K562 (cell line): ENCODE results near the gene CFAP410. TPM values are rescaled to one million over a fixed set of nuclear protein-coding genes. Genes with fewer than 3 reads are reported as not detected.

Experiments
- ATAC-seq: fragments of 200-7000 bp; cut with Tn5 transposase; 3 replicates; pipeline ENCODE4 v1.9.1; 2020; ENCODE audit warnings: moderate library complexity
- BruUV-seq: library from RNA; stranded (reverse); fragments of 400-500 nt; replicated peaks from 2 replicates; lab custom pipeline; 2021; lab: Mats Ljungman, UMichigan
- CTCF ChIA-PET: fragments of 300-600 bp; formaldehyde crosslinking; extraction: SDS; loops from one replicate; lab custom pipeline; 2021; ENCODE audit warnings: low intra/inter-chr PET ratio; lab: Yijun Ruan, JAX
- POLR2A ChIA-PET: fragments of 300-600, 350-650 bp; sonication (Branson Sonifier 250); formaldehyde crosslinking; extraction: SDS; loops from one replicate; lab custom pipeline; 2021; ENCODE audit warnings: antibody characterized with exemption, inconsistent platforms; lab: Yijun Ruan, JAX
- DNase-seq, 4 experiments: peaks; one replicate each; pipeline versions ENCODE4 v3.0.0 to v3.0.0-alpha.2; 2011 to 2018; ENCODE audit warnings: low spot score in 3 of 4, mixed read lengths in 3 of 4; ENCODE audit errors: extremely low read depth in 1 of 4
- FAIRE-seq: peaks from 2 replicates; lab custom pipeline; 2011; peaks lifted over from hg19 to GRCh38; lab: Jason Lieb, UNC
- H2AFZ ChIP-seq: 2 replicates; pipeline ENCODE4 v1.6.0; 2011; ENCODE audit warnings: low read depth, low read length, control low read depth, inconsistent platforms
- H3K27ac ChIP-seq: fragments of 200-600 bp; 3 replicates; pipeline ENCODE4 v1.8.0; 2011; ENCODE audit warnings: low read depth, mild to moderate bottlenecking, control low read depth, inconsistent platforms, low read length, moderate library complexity, mixed read lengths; ENCODE audit errors: extremely low read depth
- H3K27me3 ChIP-seq, 2 experiments: fragments of 300-600 bp in 1 of 2; 2 replicates in 1 of 2; 3 replicates in 1 of 2; pipeline versions ENCODE4 v1.6.0 to v1.8.0; 2011; ENCODE audit warnings: inconsistent platforms in 2 of 2, low read length in 2 of 2, mild to moderate bottlenecking in 1 of 2, mixed read lengths in 1 of 2, moderate library complexity in 1 of 2; ENCODE audit not compliant: control insufficient read depth in 2 of 2, insufficient read depth in 2 of 2
- H3K36me3 ChIP-seq: fragments of 300-600 bp; 3 replicates; pipeline ENCODE4 v1.8.0; 2011; ENCODE audit warnings: mild to moderate bottlenecking, low read length, inconsistent platforms; ENCODE audit not compliant: control insufficient read depth, insufficient read depth
- H3K4me1 ChIP-seq, 2 experiments: fragments of 200-600 bp in 1 of 2; replicated peaks in 1 of 2; 2 replicates in 1 of 2; 3 replicates in 1 of 2; pipeline versions ENCODE4 v1.5.1 to v1.8.0; 2011; ENCODE audit warnings: inconsistent platforms in 2 of 2, low read length in 2 of 2, mild to moderate bottlenecking in 1 of 2, mixed read lengths in 1 of 2, moderate library complexity in 1 of 2; ENCODE audit not compliant: control insufficient read depth in 2 of 2, insufficient read depth in 2 of 2
- H3K4me2 ChIP-seq: 2 replicates; pipeline ENCODE4 v1.6.1; 2011; ENCODE audit warnings: low read length, control low read depth, inconsistent platforms, mixed read lengths; ENCODE audit not compliant: insufficient read depth
- H3K4me3 ChIP-seq: fragments of 200-600 bp; sonication (generic), shearing (Covaris generic); 2 replicates; pipeline ENCODE4 v1.5.1; 2016; ENCODE audit warnings: control low read depth, inconsistent platforms
- H3K79me2 ChIP-seq: fragments of 200-600 bp; 3 replicates; pipeline ENCODE4 v1.8.0; 2011; ENCODE audit warnings: low read length, inconsistent platforms; ENCODE audit not compliant: control insufficient read depth, insufficient read depth
- H3K9ac ChIP-seq, 2 experiments: 2 replicates each; pipeline versions ENCODE4 v1.6.0 to v1.6.1; 2011; ENCODE audit warnings: low read depth in 2 of 2, low read length in 2 of 2, control low read depth in 1 of 2, inconsistent platforms in 1 of 2, mild to moderate bottlenecking in 1 of 2, mixed read lengths in 1 of 2; ENCODE audit not compliant: insufficient read depth in 1 of 2
- H3K9me1 ChIP-seq: one replicate; pipeline ENCODE4 v1.6.0; 2011; ENCODE audit warnings: inconsistent platforms, mild to moderate bottlenecking, low read length, moderate library complexity; ENCODE audit not compliant: control insufficient read depth, insufficient read depth
- H3K9me3 ChIP-seq: replicated peaks from 2 replicates; pipeline ENCODE4 v1.5.1; 2011; ENCODE audit warnings: low read depth, low read length, inconsistent platforms; ENCODE audit not compliant: control insufficient read depth, insufficient read depth
- H4K20me1 ChIP-seq: replicated peaks from 2 replicates; pipeline ENCODE4 v1.6.1; 2011; ENCODE audit warnings: low read length, inconsistent platforms, mixed read lengths; ENCODE audit not compliant: control insufficient read depth, insufficient read depth
- BCL6 ChIP-seq: fragments of 250-450 bp; sonication (Bioruptor Pico); IDR thresholded peaks from 2 replicates; pipeline ENCODE4 v1.4.0; 2020
- ESRRB ChIP-seq: fragments of 250-450 bp; sonication (Bioruptor Pico); IDR thresholded peaks from 2 replicates; pipeline ENCODE4 v1.5.0; 2020; ENCODE audit warnings: mild to moderate bottlenecking, moderate library complexity, borderline replicate concordance
- FOXK2 ChIP-seq, 2 experiments: fragments of 450-650 bp; IDR thresholded peaks in 1 of 2; conservative IDR thresholded peaks in 1 of 2; 2 replicates each; pipeline ENCODE4 v1.6.1; 2016; ENCODE audit warnings: low read depth in 2 of 2, mild to moderate bottlenecking in 1 of 2
- RBM15 ChIP-seq: fragments of 200-400 bp; formaldehyde crosslinking; IDR thresholded peaks from 2 replicates; pipeline ENCODE4 v1.6.1; 2018; ENCODE audit warnings: mild to moderate bottlenecking, low read length, moderate library complexity; ENCODE audit not compliant: insufficient read depth
- SMARCA5 ChIP-seq: fragments of 450-650 bp; IDR thresholded peaks from 2 replicates; pipeline ENCODE4 v1.6.1; 2016
- ZFP36 ChIP-seq: fragments of 150-350 bp; IDR thresholded peaks from 2 replicates; pipeline ENCODE4 v1.6.1; 2018; ENCODE audit warnings: low read length, low read depth; ENCODE audit not compliant: partially characterized antibody
- WGBS: fragments of 100-300 bp; shearing (Covaris generic); methylation state at CpG from one replicate; pipeline ENCODE4 v1.1.6; 2016; ENCODE audit warnings: low coverage, mixed read lengths; ENCODE audit not compliant: insufficient coverage; ENCODE audit errors: missing lambda C conversion rate; 5-methylcytosine and 5-hydroxymethylcytosine counted together
- in situ Hi-C: fragments of 300-500 bp; cut with MboI; formaldehyde crosslinking; loops from 4 replicates; pipeline ENCODE4 v1.15.0; 2018; ENCODE audit warnings: inconsistent platforms, mixed read lengths
- intact Hi-C: fragments of 100-400 bp; cut with micrococcal nuclease; formaldehyde crosslinking; loops from 2 replicates; pipeline ENCODE4 v1.14.2; 2022
- polyA plus RNA-seq, 8 experiments: library from polyadenylated mRNA; depleted of rRNA in 4 of 8; stranded (reverse) in 5 of 8; unstranded in 3 of 8; fragments of >200 nt; fragmentation: Nextera tagmentation in 2 of 8; fragmentation: Illumina TruSeq in 1 of 8; extraction: Ambion mirVana in 2 of 8; extraction: Trizol in 1 of 8; gene quantifications; 2 replicates each; pipeline versions ENCODE4 v1.2.1 to v1.2.3, GENCODE V29; 2011 to 2014; ENCODE audit warnings: inconsistent platforms in 1 of 8, missing spikeins in 1 of 8
- total RNA-seq, 7 experiments: library from RNA; depleted of rRNA in 6 of 7; stranded (reverse); fragments of >200 nt in 6 of 7; fragmentation: Illumina TruSeq in 2 of 7; extraction: Trizol in 2 of 7; gene quantifications; 2 replicates each; pipeline versions ENCODE4 v1.2.1 to v1.2.3, GENCODE V29; 2011 to 2021; ENCODE audit warnings: low replicate concordance in 1 of 7
- TF ChIP-seq, protein P1 (sequence below): fragments of 200-800 bp; sonication (Bioruptor generic); IDR thresholded peaks from 2 replicates; pipeline ENCODE4 v1.6.1; 2016; ENCODE audit warnings: missing genetic modification characterization, missing compliant biosample characterization
- TF ChIP-seq, protein P2 (sequence below): fragments of 450-650 bp; IDR thresholded peaks from one replicate; pipeline ENCODE4 v1.6.1; 2018; ENCODE audit warnings: mild to moderate bottlenecking, moderate library complexity; ENCODE audit not compliant: partially characterized antibody

Gene CFAP410
- total and polyA plus RNA-seq, 9 of the 15 experiments (the other 6 are each of a cell fraction or from before 2014, with no cell fraction given), result 0.07 to 17.3 (median 2.3) TPM

DNA sequence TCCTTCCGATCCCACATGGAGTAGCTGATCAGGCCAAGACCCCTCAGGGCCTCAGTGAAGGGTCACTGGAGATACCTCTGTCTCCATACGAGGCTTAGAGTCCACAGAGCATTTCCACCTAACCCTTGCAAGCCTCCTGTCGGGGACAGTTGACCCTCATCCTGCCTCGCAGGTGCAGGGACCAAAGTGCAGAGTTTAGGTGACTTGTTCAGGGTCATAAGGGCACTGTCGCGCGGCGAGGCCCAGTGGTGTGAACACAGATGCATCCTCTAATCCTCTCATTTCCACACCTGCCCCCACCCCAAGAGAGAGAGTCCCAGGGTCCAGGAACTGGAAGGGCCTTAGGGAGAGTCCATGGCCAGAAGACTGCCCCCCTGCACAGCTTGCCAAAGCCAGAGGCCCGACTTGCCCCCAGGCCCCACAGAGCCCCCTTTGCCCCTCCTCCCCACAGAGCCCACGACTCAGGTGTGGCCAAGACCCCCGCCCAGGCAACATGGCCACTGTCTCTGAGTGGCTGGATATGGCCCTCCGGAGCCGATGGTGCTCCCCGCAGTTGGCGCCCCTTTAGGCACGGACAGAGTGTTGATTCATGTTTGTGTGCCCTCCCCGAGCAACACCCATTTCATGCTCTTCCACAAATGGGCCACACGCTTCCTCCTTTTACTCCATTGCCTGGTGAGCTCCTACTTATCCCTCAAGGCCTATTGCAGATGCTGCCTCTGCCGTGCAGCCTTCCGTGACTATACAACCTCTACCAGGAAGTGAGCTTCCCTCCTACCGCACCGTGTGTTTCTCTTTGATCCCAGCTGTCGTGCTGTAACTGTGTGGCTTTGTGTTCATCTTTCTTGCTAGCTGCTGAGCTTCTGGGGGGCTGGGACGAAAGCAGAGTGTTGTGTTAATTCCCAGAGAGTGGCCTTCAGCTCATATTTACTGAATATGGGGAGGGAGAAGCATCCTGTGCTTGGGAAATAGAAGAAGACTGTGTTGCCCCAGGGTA, 15.9 kb upstream of the CFAP410 start:
- H3K36me3 ChIP-seq, result no peaks in the 10 kb centered on the region
- H4K20me1 ChIP-seq, result no peaks in the 10 kb centered on the region; the same call in 1 of the 2 replicates
- ChIA-PET POLR2A (interaction anchor here (1.3 to 2.2 kb wide), 2 partner anchors 11 to 14 kb away, joined by 3 to 5 read pairs; no protein-coding TSS in a partner anchor), CTCF (no interaction called here)
- in situ Hi-C loops (no loop called here), intact Hi-C loops (no loop called here)
- WGBS, result 5% methylated on average over 24 of the region's 24 CpGs
- H3K79me2 ChIP-seq, result no peaks in the 10 kb centered on the region
- no peak overlapping the region for H3K4me2 ChIP-seq
- TF ChIP-seq ZFP36 (peak; percentile 95), FOXK2 (conservative IDR thresholded peaks at IDR 0.05 in 1 of 2, IDR thresholded peaks at IDR 0.05 in 1 of 2; ENCODE audit: low read depth in 2 of 2) (no peak), ESRRB (CRISPR knock-in tag) (no peak), BCL6 (CRISPR knock-in tag) (no peak), RBM15 (no peak), SMARCA5 (peak; percentile 29; the same call in 1 of the 2 replicates)
- TF ChIP-seq, protein P1, sequence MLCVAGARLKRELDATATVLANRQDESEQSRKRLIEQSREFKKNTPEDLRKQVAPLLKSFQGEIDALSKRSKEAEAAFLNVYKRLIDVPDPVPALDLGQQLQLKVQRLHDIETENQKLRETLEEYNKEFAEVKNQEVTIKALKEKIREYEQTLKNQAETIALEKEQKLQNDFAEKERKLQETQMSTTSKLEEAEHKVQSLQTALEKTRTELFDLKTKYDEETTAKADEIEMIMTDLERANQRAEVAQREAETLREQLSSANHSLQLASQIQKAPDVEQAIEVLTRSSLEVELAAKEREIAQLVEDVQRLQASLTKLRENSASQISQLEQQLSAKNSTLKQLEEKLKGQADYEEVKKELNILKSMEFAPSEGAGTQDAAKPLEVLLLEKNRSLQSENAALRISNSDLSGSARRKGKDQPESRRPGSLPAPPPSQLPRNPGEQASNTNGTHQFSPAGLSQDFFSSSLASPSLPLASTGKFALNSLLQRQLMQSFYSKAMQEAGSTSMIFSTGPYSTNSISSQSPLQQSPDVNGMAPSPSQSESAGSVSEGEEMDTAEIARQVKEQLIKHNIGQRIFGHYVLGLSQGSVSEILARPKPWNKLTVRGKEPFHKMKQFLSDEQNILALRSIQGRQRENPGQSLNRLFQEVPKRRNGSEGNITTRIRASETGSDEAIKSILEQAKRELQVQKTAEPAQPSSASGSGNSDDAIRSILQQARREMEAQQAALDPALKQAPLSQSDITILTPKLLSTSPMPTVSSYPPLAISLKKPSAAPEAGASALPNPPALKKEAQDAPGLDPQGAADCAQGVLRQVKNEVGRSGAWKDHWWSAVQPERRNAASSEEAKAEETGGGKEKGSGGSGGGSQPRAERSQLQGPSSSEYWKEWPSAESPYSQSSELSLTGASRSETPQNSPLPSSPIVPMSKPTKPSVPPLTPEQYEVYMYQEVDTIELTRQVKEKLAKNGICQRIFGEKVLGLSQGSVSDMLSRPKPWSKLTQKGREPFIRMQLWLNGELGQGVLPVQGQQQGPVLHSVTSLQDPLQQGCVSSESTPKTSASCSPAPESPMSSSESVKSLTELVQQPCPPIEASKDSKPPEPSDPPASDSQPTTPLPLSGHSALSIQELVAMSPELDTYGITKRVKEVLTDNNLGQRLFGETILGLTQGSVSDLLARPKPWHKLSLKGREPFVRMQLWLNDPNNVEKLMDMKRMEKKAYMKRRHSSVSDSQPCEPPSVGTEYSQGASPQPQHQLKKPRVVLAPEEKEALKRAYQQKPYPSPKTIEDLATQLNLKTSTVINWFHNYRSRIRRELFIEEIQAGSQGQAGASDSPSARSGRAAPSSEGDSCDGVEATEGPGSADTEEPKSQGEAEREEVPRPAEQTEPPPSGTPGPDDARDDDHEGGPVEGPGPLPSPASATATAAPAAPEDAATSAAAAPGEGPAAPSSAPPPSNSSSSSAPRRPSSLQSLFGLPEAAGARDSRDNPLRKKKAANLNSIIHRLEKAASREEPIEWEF (CRISPR knock-in tag), result no peak
- TF ChIP-seq, protein P2, sequence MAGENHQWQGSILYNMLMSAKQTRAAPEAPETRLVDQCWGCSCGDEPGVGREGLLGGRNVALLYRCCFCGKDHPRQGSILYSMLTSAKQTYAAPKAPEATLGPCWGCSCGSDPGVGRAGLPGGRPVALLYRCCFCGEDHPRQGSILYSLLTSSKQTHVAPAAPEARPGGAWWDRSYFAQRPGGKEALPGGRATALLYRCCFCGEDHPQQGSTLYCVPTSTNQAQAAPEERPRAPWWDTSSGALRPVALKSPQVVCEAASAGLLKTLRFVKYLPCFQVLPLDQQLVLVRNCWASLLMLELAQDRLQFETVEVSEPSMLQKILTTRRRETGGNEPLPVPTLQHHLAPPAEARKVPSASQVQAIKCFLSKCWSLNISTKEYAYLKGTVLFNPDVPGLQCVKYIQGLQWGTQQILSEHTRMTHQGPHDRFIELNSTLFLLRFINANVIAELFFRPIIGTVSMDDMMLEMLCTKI, result no peak
- no peaks in the 10 kb centered on the region; the same call in 1 of the 2 replicates for H3K9me3 ChIP-seq
- H3K9me1 ChIP-seq, result no peaks in the 10 kb centered on the region
- no peak overlapping the region for H3K4me3 ChIP-seq
- DNase-seq (no peak), ATAC-seq (no peak), FAIRE-seq (peak; percentile 6)
- BruUV-seq, result no TSS peak
- peaks cover 0 to 4% of the 10 kb centered on the region in 2 experiments; a peak in 1 of 5 replicates for H3K4me1 ChIP-seq
- no peak overlapping the region for H3K27ac ChIP-seq
- no peak overlapping the region for H3K9ac ChIP-seq
- no peak overlapping the region for H2AFZ ChIP-seq
- peaks cover 65 to 88% of the 10 kb centered on the region in 2 experiments for H3K27me3 ChIP-seq
